Stimulated activated CD8-positive, alpha-beta memory T cell treated with anti-CD3 and anti-CD28 coated beads, Interleukin-15, amount 100 ng/mL, for 48 hours (primary cell): Measurements from ENCODE around the gene CENPM.
A peak's percentile ranks its signal among the peaks of the same experiment; 100 is the strongest.

ENCODE experiments used
- DNase-seq, 2 donors: peaks; one replicate each; pipeline ENCODE4 v3.0.0-alpha.2; 2020; ENCODE audit warnings: low read depth in 2 of 2

The CENPM gene

GRCh38 chr22:41915035-41915785 is 31.7 kb downstream of the CENPM start, which contains the start of gene SHISA8:
SHISA8 (minus strand) TSS chr22:41915074; CDS start chr22:41914667, 407 bp downstream.
- DNase-seq, result peak; percentile 37 to 43

- no peak for DNase-seq
Observed at GRCh38 chr22:41914611-41915034, 32.3 kb downstream of the CENPM start.

DNA sequence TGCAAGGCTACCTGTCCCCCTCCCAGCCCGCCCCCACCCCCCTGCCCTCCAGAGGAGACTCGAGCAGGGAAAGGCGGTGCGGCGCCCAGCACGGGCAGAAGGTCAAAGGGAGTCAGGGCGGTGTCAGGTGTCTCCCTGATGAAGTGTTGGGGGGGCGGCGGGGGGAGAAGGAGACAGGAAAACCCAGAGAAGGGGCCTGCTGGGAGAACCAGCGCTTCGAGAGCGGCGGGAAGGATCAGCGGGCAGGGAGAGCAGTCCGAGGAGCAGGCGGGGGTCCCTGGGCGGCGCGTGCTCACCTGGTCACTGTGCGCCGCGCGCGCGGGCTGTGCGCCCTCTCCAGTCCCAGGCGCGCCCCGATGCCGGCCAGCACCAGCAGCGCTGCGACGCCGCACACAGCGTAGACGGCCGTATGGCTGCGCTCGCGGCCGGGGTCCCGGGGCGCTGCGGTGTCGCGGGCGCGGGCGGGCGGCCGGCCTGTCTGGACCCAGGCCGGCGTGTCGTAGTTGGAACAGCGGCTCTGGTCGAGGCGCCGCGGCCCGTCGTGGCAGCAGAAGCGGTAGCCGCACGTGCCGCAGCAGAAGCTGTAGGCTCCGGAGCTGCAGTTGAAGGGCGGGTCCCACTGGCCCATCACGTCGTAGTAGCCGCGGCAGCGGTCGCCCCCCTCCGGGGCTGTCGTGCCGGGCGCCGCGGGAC is 33.0 kb downstream of the CENPM start:
- no peak for DNase-seq

DNA sequence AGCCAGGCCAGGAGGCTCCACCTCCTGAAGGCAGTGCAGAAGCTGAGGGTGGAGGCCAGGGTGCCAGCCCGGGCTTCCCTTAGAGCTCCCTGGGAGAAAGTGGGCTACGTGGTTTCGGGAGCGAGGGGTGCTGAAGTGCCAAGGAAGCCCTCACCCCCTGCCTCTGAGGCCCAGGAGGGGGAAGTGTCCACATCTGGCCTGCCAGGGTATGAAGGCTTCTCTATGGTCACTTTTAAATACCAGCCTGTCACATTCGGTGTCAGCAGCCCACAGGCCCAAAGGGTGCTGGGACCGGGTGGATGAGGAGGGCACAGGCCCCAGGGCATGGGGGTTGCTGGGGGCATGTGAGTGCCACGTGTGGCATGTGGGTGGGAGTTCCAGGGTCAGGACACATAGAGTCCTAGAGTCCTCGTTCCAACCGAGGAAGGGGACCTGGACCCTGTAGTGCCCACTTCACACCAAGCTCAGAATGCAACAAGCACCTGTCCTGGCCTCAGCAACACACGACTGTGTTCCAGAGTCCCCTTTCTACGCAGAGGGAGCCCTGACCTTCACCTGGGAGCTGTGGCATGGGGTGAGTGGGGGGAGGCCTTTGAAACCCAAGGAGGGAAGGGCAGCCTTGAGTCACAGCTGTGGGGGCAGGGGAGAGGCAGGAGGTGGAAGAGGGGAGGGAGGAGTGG is 33.8 kb downstream of the CENPM start:
- DNase-seq, result no peak

- no peak for DNase-seq
Observed at GRCh38 chr22:41912338-41913039, 34.5 kb downstream of the CENPM start.

GRCh38 chr22:41911001-41911611 is 35.8 kb downstream of the CENPM start:
- no peak for DNase-seq

DNA sequence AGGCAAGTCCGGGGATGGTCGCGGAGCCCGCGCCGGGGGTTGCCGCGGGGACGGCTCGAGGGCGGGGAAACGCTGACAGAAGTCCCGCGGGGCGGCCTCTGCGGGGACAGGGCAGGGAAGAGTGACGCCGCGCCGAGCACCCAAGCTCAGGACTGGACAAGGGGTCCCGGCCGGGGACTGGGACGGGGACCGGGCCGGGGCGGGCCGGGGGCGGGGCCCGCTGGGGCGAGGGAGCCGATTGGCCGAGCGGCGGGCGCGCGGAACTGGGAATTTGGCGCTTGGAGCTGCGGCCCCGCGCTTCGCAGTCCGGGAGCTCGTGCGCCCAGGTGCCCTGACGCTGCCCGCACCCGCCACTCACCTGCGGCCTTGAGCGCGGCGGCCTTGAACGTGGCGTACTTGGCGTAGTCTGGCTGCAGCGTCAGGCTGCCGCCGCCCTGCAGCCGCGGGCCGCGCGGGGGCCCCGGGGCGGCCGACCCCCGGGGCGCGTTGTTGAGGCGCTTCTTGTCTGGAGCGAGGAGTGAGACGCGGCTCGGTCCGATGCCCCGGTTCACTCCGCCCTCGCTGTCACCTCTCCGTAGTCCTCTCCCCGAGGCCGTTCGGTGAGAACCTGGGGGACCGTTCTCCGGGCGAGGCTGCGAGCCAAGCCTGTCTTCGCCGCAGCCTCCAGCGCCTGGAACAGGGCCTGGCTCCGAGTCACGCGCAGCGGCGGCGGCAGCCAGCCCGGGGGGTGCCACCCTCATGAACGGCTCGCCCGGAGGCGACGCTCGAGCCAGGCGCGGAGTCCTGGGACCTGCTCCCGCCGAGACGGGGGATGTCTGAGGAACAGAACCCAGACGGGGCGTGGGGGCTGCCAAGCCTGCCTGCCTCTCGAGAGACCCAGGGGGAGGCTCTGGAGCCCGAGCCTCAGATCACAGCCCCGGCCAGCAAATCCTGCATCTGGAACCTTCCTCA is 36.6 kb downstream of the CENPM start:
- no peak for DNase-seq

- DNase-seq, result no peak
Observed at GRCh38 chr22:41909310-41910049, 37.5 kb downstream of the CENPM start.

DNA sequence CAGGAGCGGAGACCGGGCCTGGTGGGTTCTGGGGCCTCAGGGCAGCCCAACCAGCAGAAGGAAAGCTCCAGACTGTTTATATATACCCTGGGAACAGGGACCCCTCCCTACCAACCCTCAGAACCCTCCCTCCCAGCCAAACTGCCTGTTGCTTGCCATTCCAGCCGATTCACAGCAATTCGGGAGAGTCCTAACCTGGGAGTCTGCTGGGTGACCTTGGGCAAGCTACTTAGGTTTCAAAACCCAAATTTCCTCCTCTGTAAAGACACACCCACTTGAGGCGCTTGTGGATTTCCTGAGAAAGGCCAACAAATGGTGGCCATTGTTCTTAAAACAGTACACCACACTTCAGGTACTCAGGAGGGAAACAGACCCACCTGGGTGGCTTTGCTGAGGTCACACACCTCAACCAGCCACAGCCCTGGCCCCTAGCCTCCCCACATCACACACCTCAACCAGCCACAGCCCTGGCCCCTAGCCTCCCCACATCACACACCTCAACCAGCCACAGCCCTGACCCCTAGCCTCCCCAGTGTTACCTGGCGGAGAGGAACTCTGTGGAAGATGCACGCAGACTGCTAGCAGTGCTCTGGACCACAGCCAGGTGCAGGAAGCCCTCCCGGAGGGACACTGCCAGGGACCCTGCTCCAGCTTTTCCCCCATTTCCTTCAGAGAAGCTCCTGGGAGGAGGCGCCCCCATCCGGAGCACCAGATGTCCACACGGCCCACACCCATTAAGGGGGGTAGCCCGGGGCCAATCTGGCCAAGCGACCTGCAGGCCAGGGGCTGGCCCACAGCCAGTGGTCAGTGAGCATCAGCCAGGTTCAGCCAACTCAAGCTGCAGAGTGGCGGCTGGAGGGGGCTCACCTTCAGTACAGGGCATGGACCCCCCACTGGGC is 38.3 kb downstream of the CENPM start:
- DNase-seq, result no peak

GRCh38 chr22:41907436-41908401 is 39.2 kb downstream of the CENPM start:
- DNase-seq, result no peak

DNA sequence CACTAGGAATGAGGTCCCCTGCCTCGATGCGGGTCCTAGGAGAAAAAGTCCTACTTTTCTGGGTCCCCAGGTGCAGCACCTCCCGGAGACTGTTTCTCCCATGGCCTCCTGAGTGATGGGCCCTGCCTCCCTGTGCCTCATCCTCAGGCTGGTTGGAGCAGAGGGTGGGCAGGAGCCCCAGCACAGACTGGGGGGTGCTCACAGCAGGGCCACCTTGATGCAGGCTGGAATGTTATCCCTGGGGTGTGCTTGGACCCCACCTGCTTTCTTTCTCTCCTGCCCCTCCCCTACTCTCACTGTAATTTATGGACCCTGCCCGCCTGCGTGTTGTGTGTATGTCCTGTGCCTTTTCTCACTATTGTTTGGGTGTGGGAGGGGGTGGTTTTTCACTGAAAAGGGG is 40.1 kb downstream of the CENPM start:
- DNase-seq, result no peak

- no peak for DNase-seq
Observed at GRCh38 chr22:41905411-41906202, 41.3 kb downstream of the CENPM start.

DNA sequence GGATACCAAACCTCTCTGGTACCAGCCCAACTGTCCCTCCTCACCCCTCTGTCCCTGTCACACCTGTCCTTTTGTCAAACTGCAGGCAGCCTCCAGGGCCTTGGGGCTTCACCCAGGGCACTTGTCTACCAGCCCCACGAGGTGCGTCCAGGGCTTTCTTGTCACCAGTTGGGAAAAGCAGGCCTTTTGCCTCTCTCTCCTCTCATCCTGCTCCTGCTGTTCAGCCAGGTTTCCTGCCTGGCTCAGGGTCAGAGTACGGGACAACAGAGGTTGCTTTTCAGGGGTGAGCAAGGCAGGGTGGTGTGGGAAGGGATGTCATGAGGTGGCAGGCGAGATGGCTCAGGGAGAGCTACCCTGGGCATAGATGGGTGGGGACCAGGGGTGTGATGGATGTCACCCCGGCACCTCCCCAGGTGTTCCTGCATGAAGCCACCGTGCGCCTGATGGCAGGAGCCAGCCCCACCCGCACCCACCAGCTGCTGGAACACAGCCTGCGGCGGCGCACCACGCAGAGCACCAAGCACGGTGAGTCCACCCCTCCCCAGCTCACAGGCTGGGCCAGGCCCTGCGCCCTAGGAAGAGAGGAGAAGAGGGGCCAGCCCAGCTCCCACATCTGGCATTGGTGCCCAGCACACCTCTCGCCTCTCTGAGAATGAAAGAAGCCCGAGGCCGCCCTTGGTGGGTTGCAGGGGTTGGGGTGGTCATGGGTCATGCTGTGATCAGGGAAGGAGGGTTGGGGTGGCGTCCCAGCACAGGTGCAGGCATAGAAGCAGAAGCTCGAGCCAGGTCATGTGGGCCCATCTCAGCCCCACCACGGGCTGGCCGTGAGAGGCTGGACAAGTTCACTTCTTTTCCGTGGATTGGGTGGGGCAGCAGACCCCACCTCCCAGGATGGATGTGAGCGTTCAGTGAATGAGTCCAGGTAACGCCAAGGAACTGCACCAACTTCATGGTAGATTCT is 42.2 kb downstream of the CENPM start:
- no peak for DNase-seq

DNA sequence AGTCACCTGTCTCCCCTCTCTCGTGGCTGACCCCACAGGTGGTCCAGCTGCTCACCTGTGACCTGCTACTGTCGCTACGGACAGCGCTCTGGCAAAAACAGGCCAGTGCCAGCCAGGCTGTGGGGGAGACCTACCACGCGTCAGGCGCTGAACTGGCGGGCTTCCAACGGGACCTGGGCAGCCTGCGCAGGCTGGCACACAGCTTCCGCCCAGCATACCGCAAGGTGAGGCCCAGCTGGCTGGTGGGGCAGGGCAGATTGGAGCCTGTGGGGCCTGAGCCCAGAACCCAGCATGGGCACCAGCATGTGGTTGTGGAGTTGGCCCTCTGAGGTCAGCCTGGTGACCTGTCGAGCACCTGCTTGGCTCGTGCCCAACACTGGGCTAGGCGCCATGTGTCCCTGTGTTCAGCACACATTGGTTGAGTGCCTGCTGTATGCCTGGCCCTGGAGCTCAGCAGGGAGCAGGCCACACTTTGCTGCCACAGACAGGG is 44.0 kb downstream of the CENPM start:
- no peak for DNase-seq

DNA sequence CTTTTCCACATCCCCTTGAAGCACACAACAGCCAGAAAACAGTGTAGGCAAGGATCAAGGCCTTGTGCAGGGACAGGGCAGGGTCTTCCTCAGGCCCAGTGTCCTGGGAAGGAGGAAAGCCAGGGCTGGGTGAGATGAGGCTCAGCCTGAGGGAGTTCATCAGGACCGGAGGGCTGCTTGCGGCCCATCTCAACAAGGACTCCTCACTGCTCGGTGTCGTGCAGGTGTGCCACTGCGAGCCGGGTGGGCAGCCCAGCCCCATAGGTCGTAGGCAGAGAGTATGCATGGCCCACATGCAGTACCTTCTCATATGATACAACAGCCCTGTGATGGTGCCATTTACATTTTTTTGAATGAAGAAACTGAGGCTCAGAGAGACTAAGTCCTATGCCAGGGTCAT is 44.9 kb downstream of the CENPM start:
- no peak for DNase-seq
